ENCODE measurements around the gene ATP8A2. TPM values are rescaled to one million over a fixed set of nuclear protein-coding genes. Genes with fewer than 3 reads are reported as not detected.

ATP8A2 gene
- total RNA-seq, 2 donors from 2014 or later: 0.41 to 1.6 TPM

GRCh38 chr13:25796474-25796873 lies 424.7 kb downstream of the ATP8A2 start:
- Histone ChIP-seq H3K36me3 (no peaks in the 10 kb centered on the region), H3K27ac (no peak overlapping the region), H3K4me3 (no peak overlapping the region), H3K4me1 (ENCODE audit: control insufficient read depth in 1 of 2, low read depth in 2 of 2) (no peaks in the 10 kb centered on the region), H3K27me3 (replicated peaks; ENCODE audit: insufficient read depth) (no peaks in the 10 kb centered on the region), H3K9me3 (no peaks in the 10 kb centered on the region)
- DNase-seq (ENCODE audit: low spot score) (no peak), ATAC-seq (ENCODE audit: insufficient number of reproducible peaks, low FRiP score, low read depth) (no peak)
- TF ChIP-seq CTCF (IDR thresholded peaks at IDR 0.05): no peak

- no peak for DNase-seq (ENCODE audit: low spot score)
- no peak for TF ChIP-seq CTCF (IDR thresholded peaks at IDR 0.05)
- Histone ChIP-seq H3K9me3 (no peaks in the 10 kb centered on the region), H3K27ac (no peak overlapping the region), H3K27me3 (replicated peaks; ENCODE audit: insufficient read depth) (no peaks in the 10 kb centered on the region), H3K36me3 (no peaks in the 10 kb centered on the region), H3K4me1 (ENCODE audit: control insufficient read depth in 1 of 2, low read depth in 2 of 2) (no peaks in the 10 kb centered on the region), H3K4me3 (no peak overlapping the region)
- ATAC-seq (ENCODE audit: insufficient number of reproducible peaks, low FRiP score, low read depth): no peak
These were observed 427.2 kb downstream of the ATP8A2 start for GRCh38 chr13:25798998-25799397.

- H3K9me3 ChIP-seq: no peaks in the 10 kb centered on the region
- DNase-seq (ENCODE audit: low spot score) (no peak), ATAC-seq (ENCODE audit: insufficient number of reproducible peaks, low FRiP score, low read depth) (no peak)
- no peaks in the 10 kb centered on the region for H3K4me1 ChIP-seq (ENCODE audit: control insufficient read depth in 1 of 2, low read depth in 2 of 2)
- no peaks in the 10 kb centered on the region for H3K36me3 ChIP-seq
- no peak overlapping the region for H3K4me3 ChIP-seq
- no peak for TF ChIP-seq CTCF (IDR thresholded peaks at IDR 0.05)
- H3K27ac ChIP-seq: no peak overlapping the region
- no peaks in the 10 kb centered on the region for H3K27me3 ChIP-seq (replicated peaks; ENCODE audit: insufficient read depth)
These were observed 428.7 kb downstream of the ATP8A2 start for GRCh38 chr13:25800523-25800922.

- H3K4me3 ChIP-seq: no peak overlapping the region
- H3K9me3 ChIP-seq: no peaks in the 10 kb centered on the region
- H3K4me1 ChIP-seq (ENCODE audit: control insufficient read depth in 1 of 2, low read depth in 2 of 2): peaks cover 0 to 10% of the 10 kb centered on the region in 2 donors
- no peaks in the 10 kb centered on the region for H3K27me3 ChIP-seq (replicated peaks; ENCODE audit: insufficient read depth)
- TF ChIP-seq CTCF (IDR thresholded peaks at IDR 0.05): no peak
- no peaks in the 10 kb centered on the region for H3K36me3 ChIP-seq
- DNase-seq (ENCODE audit: low spot score) (no peak), ATAC-seq (ENCODE audit: insufficient number of reproducible peaks, low FRiP score, low read depth) (no peak)
- H3K27ac ChIP-seq: no peak overlapping the region
These were observed 430.8 kb downstream of the ATP8A2 start for GRCh38 chr13:25802579-25802978.

- Histone ChIP-seq H3K27me3 (replicated peaks; ENCODE audit: insufficient read depth) (no peaks in the 10 kb centered on the region), H3K4me3 (no peak overlapping the region), H3K27ac (no peak overlapping the region), H3K36me3 (no peaks in the 10 kb centered on the region), H3K4me1 (ENCODE audit: control insufficient read depth in 1 of 2, low read depth in 2 of 2) (peaks cover 0 to 10% of the 10 kb centered on the region in 2 donors), H3K9me3 (no peaks in the 10 kb centered on the region)
- no peak for TF ChIP-seq CTCF (IDR thresholded peaks at IDR 0.05)
- DNase-seq (ENCODE audit: low spot score) (no peak), ATAC-seq (ENCODE audit: insufficient number of reproducible peaks, low FRiP score, low read depth) (no peak)
These were observed 431.9 kb downstream of the ATP8A2 start for GRCh38 chr13:25803641-25804040.
